SK-N-DZ (cell line): ENCODE results near the gene KIF25.
"Not testable (repeated sequence)": the region's sequence is repeated elsewhere in the genome, so short reads cannot be mapped to it uniquely, and the experiment has no call there.

ENCODE experiments used
- DNase-seq: peaks from one replicate; pipeline ENCODE4 v3.0.0-alpha.2; 2015; ENCODE audit warnings: low spot score

Gene KIF25

DNA sequence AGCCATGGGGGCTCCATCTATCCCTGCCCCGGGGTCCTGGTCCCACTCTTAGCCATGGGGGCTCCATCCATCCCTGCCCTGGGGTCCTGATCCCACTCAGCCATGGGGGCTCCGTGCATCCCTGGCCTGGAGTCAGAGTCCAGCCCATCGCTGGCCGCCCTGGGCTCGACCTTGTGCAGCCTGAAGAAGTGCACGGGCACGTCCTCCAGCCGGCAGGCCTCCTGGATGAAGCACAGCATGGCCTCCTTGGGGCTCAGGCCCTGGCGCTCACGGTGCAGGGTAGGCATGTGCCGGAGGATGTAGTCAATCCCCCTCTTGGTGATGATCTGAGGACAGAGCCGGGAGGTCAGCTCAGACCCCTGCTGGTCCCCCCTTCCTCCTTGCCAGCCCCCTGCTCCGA lies 66.0 kb downstream of the KIF25 start:
- no peak for DNase-seq

DNA sequence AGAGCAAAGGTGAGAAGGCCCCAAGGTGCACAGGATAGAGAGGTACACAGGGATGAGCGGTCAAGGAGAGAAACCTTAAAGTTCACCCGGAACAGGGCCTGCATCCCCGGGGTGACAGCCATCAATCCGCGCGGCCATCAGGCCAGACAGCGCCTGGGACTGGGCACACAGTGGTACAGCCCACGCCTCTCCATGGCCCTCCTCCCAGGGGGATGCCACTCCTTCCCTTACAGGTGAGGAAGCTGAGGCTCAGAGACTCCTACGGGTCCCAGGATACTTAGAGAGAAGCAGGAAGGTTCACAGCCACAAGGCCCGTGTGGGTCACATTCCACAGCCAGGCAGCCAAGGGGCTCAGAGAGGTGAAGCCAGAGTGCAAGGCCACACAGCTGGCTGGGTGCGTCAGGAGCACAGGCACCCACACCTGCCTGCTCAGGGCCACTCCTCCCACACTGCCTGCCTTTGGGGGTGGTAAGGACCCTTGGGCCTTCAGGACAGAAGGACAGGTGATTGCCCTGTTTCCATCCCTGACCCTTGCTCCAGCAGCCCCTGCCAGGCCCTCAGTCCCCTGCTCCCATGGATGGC lies 66.8 kb downstream of the KIF25 start:
- no peak for DNase-seq

DNA sequence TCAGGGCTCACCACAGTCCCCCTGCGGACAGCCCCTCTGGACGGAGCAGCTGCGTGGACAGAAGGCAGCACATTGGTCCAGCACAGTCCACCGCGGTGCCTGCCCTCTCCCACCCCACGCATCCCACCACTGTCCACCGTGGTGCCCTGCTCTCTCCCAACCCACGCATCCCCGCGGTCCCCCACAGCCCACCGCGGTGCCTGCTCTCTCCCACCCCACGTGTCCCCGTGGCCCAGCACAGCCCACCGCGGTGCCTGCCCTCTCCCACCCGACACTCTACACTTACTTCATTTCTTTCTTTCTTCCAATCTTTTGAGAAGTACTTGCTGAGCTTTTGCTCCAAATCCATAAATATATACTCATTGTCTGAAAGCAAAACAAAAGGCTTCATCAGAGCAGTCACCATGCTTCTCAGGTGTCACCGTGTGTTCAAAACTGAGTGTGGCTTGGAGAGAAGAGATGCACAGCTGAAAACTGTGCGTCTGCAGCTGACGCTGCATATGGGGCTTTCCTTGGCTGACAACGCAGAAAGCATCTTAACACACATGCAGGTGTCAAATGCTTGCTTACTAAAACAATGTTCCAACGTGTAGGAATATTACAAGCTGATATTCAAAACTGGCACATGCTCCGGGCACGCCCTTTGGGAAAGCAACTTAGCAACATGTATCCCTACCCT lies 69.7 kb downstream of the KIF25 start:
- DNase-seq = no peak

DNA sequence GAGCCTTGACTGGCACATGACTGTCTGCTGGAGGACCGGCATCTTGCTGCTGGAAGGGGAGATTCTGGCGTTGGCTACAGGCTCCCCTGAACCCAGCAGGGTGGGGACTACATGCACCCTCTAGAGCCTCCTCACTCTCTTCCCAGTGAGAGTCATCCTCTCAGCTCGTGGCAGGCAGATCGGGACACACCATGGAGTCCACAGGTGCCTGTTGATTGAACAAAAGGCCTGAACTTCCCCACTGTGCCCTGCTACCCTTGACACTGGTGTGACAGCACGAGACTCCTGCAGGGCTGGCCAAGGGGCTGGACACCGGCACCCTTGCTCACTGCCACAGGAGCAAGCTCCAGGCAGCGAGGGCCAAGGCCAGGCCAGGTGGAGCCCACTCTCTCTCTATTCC lies 73.3 kb downstream of the KIF25 start:
- no peak for DNase-seq

DNA sequence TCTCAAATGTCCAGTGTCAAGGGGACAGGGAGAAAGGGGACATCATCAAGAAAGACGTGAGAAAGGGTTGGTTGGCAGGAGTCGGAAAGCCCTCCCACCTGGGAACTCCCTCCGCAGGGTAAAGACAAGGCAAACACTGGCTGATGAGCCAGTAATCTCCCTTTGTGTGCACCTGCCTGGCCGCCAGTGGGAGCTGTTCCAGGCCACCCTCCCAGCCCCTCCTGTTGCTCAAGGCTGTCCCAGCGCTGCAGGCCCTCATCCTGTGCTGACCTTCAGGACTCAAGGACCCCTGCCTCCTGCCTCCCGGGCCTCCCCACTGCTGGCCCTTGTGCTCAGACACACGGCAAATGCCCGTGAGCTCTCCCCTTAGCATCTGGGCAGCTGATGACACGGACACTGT lies 74.1 kb downstream of the KIF25 start:
- no peak for DNase-seq

DNA sequence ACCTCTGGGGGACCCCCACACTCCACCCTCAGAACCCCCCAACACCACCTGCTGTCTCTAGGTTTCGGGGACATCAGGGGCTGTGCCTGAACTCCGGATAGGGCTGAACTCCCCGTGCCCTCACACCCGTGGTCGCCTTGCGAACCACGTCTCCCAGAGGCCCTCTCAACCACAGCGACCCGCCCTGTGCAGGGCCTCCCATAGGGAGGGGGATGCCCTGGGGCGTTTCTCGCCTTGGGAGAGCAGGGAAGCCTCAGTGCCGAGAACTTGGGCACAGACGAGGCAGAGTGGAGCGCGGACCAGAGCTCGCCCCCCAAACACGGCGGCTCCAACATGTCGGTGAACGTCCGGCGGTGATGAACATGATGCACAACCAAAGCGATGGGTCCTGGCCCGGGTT lies 74.8 kb downstream of the KIF25 start:
- DNase-seq = no peak

DNA sequence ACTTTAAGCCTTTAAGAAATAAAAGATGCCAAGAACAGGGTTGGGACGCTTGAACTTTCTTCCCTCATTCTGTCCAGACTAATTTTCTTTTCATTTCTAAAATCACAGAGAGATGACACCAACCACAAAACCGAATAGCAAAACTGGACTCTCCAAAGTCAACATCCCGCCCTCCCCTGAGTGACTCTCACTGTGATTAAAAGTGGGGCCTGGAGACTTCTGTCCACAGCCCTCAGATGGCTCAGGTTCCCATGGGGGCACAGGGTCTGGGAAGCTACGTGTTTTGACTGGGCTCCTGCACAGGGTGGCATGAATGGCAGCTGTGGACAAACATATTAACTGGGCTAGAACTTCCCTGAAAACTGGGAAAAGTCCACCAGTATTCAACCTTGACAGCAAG lies 75.3 kb downstream of the KIF25 start:
- no peak for DNase-seq

DNA sequence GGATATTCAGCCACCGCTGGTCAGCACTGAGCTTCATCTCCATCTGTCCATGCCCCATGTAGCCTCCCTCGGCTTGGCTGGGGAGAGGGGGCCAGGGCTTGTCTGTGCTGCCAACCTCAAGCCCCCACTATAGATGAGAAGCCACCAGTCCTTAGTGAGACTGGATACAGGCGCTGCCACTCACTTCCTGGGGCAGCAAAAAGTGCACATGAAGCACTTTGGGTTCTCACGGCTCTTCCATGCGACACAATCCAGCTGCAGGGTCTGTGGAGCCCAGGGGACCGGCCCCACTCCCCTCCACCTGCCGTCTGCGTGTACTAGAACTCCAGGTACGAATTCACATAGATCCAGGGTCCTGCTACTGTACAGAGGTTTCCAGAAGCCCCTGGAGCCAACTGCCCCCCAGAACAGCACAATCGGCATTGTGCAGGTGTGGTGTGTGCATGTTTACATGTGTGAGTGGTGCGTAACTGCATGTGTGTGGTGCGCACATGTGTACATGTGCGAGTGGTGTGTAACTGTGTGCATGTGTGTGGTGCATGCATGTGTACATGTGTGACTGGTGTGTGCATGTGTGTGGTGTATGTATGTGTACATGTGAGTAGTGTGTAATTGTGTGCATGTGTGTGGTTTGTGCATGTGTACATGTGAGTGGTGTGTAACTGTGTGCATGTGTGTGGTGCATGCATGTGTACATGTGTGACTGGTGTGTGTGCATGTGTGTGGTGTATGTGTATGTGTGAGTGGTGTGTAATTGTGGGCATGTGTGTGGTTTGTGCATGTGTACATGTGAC lies 76.7 kb downstream of the KIF25 start:
- no peak for DNase-seq

DNA sequence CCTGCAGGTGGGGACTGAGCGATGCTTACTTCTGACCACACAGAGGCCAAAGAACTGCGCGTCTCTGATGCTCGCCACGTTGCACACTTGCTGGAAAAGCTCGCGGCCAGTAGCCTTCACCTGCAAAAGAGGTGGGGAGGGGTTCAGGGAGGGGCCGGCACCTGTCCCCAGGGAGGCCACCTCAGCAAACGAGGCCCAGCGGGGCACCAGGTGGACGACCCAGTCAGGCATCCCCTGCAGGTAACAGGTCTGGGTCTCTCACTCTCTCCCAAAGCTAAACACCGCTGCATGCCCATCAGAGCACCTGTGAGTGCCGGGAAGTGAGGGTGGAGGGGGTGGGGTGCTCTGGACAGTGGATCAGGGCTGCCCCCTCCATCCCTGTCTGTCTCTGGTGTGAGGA lies 77.7 kb downstream of the KIF25 start:
- DNase-seq = no peak

DNA sequence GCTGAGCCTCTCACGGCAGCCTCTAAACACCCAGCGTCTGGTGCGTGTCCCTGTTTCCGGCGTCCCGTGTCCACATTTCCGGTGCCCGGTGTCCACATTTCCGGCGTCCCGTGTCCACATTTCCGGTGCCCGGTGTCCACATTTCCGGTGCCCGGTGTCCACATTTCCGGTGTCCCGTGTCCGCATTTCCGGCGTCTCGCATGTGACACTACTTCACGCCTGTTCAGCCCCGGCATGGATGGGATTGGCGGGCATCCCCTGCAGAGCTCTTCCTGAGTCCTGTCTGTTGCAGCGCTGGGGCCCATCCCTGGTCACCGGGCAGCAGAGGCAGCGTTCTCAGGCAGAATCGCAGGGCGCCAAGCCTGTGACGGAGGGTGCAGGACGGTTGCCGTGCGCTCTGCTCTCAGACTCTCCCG lies 78.3 kb downstream of the KIF25 start:
- no peak for DNase-seq

DNA sequence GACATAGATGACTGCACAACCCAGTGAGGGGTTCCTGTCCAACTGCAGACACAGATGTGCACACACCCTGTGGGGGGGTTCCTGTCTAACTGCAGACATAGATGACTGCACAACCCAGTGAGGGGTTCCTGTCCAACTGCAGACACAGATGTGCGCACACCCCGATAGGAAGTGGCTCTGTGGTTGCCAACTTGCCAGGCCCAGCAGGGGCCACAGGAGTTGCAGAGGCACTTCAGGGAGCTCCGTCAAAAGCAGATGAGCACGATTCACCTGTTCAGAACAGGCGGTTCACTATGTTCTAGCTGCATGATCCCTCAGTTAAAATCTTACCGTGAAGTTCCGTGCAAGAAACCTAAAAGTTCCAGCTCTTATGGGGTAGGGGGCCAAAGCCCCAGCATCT lies 79.9 kb downstream of the KIF25 start:
- DNase-seq = not testable (repeated sequence)

DNA sequence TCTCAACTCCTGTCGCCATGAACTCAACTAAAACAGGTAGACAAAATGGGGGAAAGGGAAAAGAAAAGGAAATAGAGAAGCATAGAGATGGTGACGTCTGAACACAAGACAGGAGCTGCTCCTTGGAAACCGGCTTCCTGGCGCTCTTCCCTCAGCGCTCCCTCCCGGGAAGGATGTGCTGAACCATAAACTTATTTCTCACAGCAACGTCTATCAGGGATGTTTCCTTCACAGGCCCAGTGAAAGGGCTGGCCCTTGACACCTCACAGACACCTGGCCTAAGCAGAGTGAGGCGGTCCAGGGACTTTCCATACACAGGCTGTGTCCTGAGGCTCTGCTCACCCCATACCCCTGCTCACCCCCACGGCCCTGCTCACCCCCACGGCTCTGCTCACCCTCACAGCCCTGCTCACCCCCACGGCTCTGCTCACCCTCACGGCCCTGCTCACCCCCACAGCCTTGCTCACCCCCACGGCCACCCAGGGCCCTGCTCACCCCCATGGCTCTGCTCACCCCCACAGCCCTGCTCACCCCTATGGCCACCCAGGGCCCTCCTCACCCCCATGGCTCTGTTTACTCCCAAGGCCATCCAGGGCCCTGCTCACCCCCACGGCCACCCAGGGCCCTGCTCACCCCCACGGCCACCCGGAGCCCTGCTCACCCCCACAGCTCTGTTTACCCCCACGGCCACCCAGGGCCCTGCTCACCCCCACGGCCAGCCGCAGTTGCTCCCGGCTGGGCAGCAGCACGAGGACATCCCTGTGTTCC lies 80.9 kb downstream of the KIF25 start:
- no peak for DNase-seq

DNA sequence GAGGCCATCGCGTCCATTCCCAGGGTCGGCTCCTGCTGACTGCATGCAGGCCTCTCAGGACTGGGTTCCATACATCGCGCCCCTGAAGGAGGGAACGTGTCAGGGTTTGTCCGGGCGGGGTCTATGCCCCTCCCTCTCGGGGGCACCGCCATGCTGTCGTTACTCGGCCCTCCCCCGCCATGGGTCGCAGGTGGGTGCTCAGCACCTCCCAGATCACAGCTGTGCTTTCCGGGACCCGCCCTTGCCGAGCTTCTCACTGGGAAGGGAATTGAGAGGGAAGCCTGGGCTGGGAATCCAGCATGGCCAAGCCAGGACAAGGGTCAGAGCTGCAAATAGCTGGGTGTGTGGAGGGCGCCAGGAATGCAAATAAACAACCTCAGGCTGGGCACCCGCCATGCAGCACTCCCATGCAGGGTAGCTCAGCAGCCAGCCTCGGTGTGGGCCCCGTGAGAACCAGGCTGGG lies 81.5 kb downstream of the KIF25 start, which contains the start of gene FRMD1:
TSS of gene FRMD1 (minus strand) at position 270 of the 463 bp plus-strand sequence. CDS start at position 152, 118 bp downstream.
- no peak for DNase-seq

DNA sequence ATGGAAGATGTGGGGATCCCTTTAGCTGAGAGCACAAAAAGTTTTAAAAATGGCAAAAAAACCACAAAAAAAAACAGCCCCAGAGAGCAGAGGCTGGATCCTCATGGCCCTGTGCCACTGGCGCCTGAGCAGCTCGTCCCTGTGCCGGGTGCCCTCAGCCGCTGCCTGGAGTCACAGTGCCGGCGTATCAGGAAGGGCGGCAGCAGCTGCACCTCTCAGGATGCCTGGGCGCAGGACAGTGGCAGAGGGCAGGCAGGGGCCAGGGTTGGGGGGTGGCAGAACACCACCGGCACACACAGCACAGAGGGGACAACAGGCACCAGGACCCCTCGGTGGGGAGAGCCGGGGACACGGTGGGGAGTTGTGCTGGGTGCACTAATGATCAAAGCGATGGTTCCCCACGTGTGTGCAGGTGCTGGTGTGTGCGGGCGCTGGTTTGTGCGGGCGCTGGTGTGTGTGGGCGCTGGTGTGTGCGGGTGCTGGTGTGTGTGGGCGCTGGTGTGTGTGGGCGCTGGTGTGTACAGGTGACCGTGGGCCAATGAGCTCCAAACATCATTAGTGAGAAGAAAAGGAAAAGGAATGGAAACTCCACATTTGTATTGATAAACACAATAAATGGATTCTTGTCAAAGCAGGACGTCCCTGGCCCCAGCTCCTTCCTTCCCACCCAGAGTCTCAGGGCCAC lies 83.1 kb downstream of the KIF25 start:
- no peak for DNase-seq

DNA sequence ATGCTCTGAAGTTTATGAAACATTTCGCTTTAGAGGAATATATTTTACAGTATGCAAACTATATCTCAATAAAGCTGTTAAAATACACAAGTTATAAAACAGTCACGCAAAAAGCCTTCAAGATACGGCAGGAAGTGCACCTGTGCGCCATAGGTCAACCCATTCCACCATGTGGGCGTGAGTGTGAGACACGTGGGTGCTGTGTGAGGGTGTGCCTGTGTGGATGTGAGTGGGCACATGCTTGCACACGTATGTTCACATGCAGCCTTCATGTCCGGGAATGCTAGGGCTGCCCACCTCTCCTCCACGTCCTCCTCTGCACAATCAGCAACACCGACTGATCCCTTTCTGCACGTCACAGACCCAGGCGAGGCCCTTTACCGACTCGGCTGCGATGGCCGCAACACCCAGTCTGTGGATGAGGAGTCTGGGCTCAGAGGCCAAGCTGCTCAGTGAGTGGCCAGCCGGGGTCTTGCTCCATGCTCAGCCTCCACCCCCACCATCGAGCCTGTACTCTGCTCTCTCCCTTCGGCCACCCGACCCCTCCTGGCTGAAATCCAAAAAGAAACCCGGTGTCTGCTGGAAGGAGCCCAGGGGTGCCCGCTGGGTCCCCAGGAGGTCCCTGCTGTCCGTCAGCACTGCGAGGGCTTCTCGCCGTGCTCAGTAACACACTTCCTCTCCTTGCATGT lies 84.5 kb downstream of the KIF25 start:
- DNase-seq = no peak

DNA sequence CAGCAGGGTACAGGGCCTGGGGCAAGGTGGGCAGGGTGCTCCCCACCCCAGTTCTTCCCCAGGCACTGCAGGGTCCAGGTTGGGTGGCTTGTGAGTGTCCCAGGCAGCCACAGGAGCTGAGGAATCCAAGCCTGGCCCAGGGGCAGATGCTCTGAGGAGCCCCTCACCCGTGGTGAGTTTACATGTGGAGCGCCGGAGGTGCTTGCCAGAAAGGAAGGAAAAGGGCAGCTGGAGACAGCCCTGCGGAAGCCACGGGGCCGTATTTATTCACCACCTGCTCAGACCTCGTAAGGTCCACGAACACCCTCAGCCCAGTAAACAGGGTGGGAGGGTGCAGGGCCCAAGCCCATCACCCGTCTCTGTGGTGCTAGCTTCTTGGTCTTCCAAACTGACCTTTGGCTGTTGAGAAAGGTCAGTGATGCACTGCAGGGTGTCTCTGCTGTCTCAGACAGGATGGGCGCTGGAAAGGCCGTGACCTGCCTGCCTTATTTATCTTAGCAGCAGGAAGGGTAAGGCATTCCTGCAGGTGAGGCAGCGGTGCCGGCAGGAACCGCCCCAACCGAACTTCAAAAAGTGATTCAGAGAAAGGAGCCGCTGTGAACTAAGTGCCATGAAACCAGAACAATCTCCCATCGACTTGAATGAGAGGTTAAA lies 85.5 kb downstream of the KIF25 start:
- no peak for DNase-seq

DNA sequence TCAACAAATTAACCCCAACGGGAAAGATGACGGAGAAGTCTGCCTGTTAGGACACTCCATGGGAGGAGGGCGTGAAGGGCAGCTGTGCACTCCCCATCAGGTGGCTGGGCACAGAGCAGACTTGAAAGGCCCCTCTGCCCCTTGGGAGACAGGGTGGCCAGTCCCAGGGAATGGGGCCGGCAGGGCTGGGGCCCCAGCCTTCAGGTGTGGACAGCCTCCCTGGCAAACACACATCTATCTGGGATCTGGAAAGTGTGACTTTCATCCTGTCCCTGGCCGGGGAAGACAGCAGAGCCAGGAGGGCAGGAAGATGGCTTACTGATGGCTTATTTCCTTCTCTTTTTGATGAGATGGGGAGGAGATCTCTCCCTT lies 86.0 kb downstream of the KIF25 start:
- DNase-seq = no peak

DNA sequence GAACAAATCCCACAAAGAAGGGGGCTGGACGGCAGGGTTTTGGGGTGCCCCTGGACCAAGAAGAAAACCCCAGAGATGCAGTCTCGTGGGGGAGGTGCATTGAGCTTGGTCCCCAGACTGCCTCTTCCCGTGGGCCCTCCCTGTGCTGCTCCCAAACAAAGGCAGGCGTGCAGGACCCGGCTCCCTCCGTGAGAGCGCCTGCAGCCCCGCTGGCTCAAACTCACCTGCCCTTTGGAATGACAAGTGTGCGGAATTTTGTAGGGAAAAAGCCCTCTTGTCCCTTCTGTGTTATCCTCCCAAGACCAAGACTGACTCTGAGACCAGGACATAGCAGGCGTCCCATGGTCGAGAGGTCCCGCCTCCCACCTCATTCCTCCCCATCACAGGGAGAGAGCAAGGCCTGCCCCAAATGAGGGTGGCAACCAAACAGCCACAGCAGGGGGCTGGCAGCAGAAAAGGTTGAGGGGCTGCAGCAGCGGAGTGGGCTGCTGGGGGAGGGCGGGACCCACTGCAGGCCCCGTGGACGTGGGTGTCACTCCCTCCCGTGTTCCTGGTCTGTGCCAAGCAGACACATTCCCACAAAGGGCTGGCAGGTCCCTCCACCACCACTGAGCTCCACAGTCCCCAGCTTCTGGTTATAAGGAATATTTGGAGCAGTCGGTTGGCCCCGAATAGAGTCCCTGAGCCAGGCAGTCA lies 87.1 kb downstream of the KIF25 start:
- no peak for DNase-seq

DNA sequence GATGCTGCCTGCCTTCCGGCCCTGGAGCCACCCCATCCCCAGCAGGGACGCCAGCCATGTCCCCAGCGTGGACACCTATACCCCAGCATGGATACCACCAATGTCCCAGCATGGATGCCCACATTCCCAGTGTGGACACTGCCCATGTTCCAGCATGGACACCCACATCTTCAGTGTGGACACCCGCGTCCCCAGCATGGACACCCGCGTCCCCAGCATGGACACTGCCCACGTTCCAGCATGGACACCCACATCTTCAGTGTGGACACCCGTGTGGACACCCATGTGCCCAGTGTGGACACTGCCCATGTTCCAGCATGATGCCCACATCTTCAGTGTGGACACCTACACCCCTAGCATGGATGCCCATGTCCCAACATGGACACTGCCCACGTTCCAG lies 88.6 kb downstream of the KIF25 start:
- DNase-seq = no peak

DNA sequence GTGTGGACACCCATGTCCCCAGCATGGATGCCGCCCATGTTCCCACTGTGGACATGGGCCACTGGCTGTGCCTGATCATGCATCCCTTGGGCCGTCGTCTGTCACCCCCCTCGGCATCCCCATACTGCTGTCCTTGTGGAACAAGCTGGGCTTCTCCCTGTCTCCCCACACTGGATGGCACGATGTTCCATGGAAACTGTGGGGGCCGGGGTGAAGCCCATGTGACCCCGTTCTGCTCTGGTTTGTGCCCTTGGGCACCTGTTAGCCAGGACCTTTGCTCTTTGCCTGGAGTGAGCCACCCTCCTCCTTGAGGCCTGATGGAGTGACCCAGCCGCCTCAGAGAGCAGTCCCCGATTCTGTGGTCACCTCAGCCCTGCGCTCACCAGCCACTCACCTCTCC lies 89.1 kb downstream of the KIF25 start:
- no peak for DNase-seq
